Measurements from ENCODE around the gene UNK.

UNK gene

GRCh38 chr17:75822800-75823166, 38.2 kb downstream of the UNK start:
- in situ Hi-C loops (cut with HindIII; ENCODE audit: low sequenced_read_pairs): no loop called here
- no peak overlapping the region for H3K4me3 ChIP-seq (ENCODE audit: low read depth, low read length)
- TF ChIP-seq CTCF (IDR thresholded peaks at IDR 0.05; ENCODE audit: low read depth, low read length, missing control alignments): no peak
- no peak for DNase-seq (ENCODE audit: low read depth)

GRCh38 chr17:75823257-75824041, 38.8 kb downstream of the UNK start:
- in situ Hi-C loops (cut with HindIII; ENCODE audit: low sequenced_read_pairs): no loop called here
- DNase-seq (ENCODE audit: low read depth): no peak
- no peak overlapping the region for H3K4me3 ChIP-seq (ENCODE audit: low read depth, low read length)
- no peak for TF ChIP-seq CTCF (IDR thresholded peaks at IDR 0.05; ENCODE audit: low read depth, low read length, missing control alignments)

GRCh38 chr17:75824050-75824552, 39.5 kb downstream of the UNK start:
- H3K4me3 ChIP-seq (ENCODE audit: low read depth, low read length): no peak overlapping the region
- in situ Hi-C loops (cut with HindIII; ENCODE audit: low sequenced_read_pairs): no loop called here
- no peak for DNase-seq (ENCODE audit: low read depth)
- TF ChIP-seq CTCF (IDR thresholded peaks at IDR 0.05; ENCODE audit: low read depth, low read length, missing control alignments): no peak

GRCh38 chr17:75824666-75825065, 40.1 kb downstream of the UNK start:
- no peak overlapping the region for H3K4me3 ChIP-seq (ENCODE audit: low read depth, low read length)
- no peak for DNase-seq (ENCODE audit: low read depth)
- in situ Hi-C loops (cut with HindIII; ENCODE audit: low sequenced_read_pairs): no loop called here
- TF ChIP-seq CTCF (IDR thresholded peaks at IDR 0.05; ENCODE audit: low read depth, low read length, missing control alignments): no peak

- no peak for TF ChIP-seq CTCF (IDR thresholded peaks at IDR 0.05; ENCODE audit: low read depth, low read length, missing control alignments)
- no peak for DNase-seq (ENCODE audit: low read depth)
- in situ Hi-C loops (cut with HindIII; ENCODE audit: low sequenced_read_pairs): no loop called here
- H3K4me3 ChIP-seq (ENCODE audit: low read depth, low read length): no peak overlapping the region
These were observed 40.5 kb downstream of the UNK start for GRCh38 chr17:75825149-75825552.

- no peak for DNase-seq (ENCODE audit: low read depth)
- TF ChIP-seq CTCF (IDR thresholded peaks at IDR 0.05; ENCODE audit: low read depth, low read length, missing control alignments): no peak
- H3K4me3 ChIP-seq (ENCODE audit: low read depth, low read length): no peak overlapping the region
- in situ Hi-C loops (cut with HindIII; ENCODE audit: low sequenced_read_pairs): no loop called here
These were observed 41.3 kb downstream of the UNK start for GRCh38 chr17:75825748-75826370.
